Tracheal epithelial cell (primary cell): ENCODE data around the gene SYCP1. TPM values are rescaled to one million over a fixed set of nuclear protein-coding genes. Genes with fewer than 3 reads are reported as not detected.

ENCODE experiments used
- total RNA-seq: library from RNA; depleted of rRNA; stranded (reverse); fragments of >200 nt; gene quantifications from 2 replicates; pipeline ENCODE4 v1.2.1, GENCODE V29; 2014

The SYCP1 gene, protein sequence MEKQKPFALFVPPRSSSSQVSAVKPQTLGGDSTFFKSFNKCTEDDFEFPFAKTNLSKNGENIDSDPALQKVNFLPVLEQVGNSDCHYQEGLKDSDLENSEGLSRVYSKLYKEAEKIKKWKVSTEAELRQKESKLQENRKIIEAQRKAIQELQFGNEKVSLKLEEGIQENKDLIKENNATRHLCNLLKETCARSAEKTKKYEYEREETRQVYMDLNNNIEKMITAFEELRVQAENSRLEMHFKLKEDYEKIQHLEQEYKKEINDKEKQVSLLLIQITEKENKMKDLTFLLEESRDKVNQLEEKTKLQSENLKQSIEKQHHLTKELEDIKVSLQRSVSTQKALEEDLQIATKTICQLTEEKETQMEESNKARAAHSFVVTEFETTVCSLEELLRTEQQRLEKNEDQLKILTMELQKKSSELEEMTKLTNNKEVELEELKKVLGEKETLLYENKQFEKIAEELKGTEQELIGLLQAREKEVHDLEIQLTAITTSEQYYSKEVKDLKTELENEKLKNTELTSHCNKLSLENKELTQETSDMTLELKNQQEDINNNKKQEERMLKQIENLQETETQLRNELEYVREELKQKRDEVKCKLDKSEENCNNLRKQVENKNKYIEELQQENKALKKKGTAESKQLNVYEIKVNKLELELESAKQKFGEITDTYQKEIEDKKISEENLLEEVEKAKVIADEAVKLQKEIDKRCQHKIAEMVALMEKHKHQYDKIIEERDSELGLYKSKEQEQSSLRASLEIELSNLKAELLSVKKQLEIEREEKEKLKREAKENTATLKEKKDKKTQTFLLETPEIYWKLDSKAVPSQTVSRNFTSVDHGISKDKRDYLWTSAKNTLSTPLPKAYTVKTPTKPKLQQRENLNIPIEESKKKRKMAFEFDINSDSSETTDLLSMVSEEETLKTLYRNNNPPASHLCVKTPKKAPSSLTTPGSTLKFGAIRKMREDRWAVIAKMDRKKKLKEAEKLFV
- total RNA-seq: not detected in 2 replicates

DNA sequence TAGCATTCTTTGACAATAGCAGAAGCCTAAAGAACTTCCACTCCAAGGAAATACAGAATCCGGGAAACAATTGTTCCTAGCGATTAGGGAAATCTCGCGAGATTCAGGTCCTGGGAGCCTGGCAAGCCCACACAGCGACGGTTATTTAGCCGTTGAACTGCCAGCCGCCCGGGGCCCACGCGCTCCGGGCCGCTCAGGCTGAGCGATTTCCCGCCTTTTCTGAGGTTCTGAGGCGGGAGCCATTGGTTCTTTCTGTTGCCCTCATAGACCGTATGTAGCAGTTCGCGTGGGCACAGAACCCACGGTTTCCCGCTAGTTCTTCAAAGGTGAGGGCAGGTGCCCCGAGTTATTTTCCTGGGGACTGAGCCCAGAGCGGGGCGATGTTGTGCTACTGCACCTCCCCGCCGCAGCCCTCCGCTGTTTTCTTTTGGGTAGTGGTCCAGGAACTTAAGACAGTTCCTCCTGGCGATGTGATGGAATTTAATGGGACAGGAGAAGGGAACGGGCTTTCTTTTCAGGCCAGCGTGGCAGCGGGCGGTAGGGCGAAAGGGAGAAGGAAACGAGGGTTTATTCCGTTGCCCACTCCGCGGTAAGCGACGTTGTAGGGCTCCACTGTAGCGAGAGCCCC lies at the start of gene SYCP1:
SYCP1 (plus strand) TSS at position 171 of the 628 bp plus-strand sequence. CDS start 602 bp downstream, outside the sequence.

DNA sequence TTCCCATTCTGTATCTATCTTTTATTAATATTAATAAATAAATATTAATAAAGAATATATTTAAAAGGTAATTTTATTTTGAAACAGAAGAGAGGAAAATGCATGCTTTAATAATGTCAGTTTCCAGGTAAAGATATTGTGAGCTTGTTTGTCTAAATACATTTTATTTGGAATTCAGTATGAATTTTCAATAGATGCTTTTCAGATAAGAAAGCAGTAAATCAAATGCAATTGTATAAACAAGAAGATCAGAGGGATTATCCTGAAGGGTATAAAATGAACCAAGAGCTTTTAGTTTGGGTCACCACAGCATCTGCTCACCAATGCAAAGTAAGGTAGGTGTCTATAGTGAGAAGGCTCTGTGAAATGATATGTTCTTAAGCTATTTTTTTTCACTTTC lies 174.9 kb downstream of the SYCP1 start, which contains the start of gene TSHB:
TSHB (plus strand) TSS at position 301 of the 400 bp plus-strand sequence. CDS start 3,537 bp downstream, outside the sequence.

Other genes with a start within 250 kb of the SYCP1 start
- gene DENND2C, start 184.8 kb upstream of the SYCP1 start, total RNA-seq: 25.1 and 25.6 TPM in 2 replicates
- not detected in 2 replicates for gene AMPD1, start 159.3 kb upstream of the SYCP1 start, total RNA-seq
- 53.5 and 75.2 TPM in 2 replicates for gene NRAS, start 138.1 kb upstream of the SYCP1 start, total RNA-seq
- gene CSDE1, start 96.9 kb upstream of the SYCP1 start, total RNA-seq: 698 and 749 TPM in 2 replicates
- 49.4 and 54.2 TPM in 2 replicates for gene SIKE1, start 74.2 kb upstream of the SYCP1 start, total RNA-seq
- not detected in 2 replicates for gene TSHB, start 175.0 kb downstream of the SYCP1 start, total RNA-seq
- 3.4 TPM in 1 of 2 replicates, not detected in the other for gene TSPAN2, start 234.6 kb downstream of the SYCP1 start, total RNA-seq